Neutrophil (primary cell): Measurements from ENCODE around the gene SDHAF2.
"Not testable (repeated sequence)": the region's sequence is repeated elsewhere in the genome, so short reads cannot be mapped to it uniquely, and the experiment has no call there.

ENCODE experiments used
- H3K27ac ChIP-seq: fragments of 200-600 bp; sonication (generic); 2 replicates; pipeline ENCODE4 v1.5.1; 2016; ENCODE audit warnings: mild to moderate bottlenecking, moderate library complexity
- H3K27me3 ChIP-seq: fragments of 200-600 bp; sonication (generic); 2 replicates; pipeline ENCODE4 v1.6.0; 2016; ENCODE audit warnings: mild to moderate bottlenecking
- H3K36me3 ChIP-seq: fragments of 200-600 bp; sonication (generic); 2 replicates; pipeline ENCODE4 v1.5.1; 2017
- H3K4me1 ChIP-seq, 2 experiments: fragments of 200-600 bp in 1 of 2; sonication (generic) in 1 of 2; 1 replicate in 1 of 2; 2 replicates in 1 of 2; pipeline versions ENCODE4 v1.5.1 to v1.6.1; 2013 to 2016; ENCODE audit warnings: low read depth in 1 of 2, low read length in 1 of 2, mild to moderate bottlenecking in 1 of 2, moderate library complexity in 1 of 2; ENCODE audit not compliant: control insufficient read depth in 1 of 2, insufficient read depth in 1 of 2
- H3K4me3 ChIP-seq, 2 experiments: fragments of 200-600 bp in 1 of 2; sonication (generic) in 1 of 2; 1 replicate in 1 of 2; 2 replicates in 1 of 2; pipeline ENCODE4 v1.5.1; 2013 to 2016; ENCODE audit warnings: low read depth in 1 of 2, low read length in 1 of 2, mild to moderate bottlenecking in 1 of 2, moderate library complexity in 1 of 2
- H3K9me3 ChIP-seq: fragments of 200-600 bp; sonication (generic); 2 replicates; pipeline ENCODE4 v1.5.1; 2016
- TF ChIP-seq, protein P1 (sequence below): fragments of 200-600 bp; sonication (generic); IDR thresholded peaks from 2 replicates; pipeline ENCODE4 v1.5.1; 2016; ENCODE audit warnings: antibody characterized with exemption

Gene SDHAF2

DNA sequence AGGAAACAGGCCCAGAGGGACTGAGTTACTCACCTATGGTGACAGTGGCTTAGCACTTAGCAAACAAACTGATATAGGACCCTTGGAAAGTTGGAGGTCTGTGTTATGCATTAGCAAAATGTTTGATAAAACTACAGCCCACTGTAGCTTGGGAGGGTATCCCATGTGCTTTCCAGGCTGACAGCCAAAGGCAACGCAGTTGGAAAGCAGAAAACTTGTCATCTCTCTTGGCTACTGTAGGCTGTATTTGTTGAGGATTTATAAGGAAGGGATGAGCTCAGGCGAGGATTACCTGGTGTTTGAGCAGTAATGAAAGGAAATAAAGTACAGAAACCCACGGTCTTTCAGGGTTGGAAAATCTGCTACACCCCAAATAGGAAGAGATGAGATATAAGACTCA is 23.8 kb downstream of the SDHAF2 start:
- Histone ChIP-seq H3K4me1 (no peaks in the 10 kb centered on the region), H3K4me3 (no peak overlapping the region), H3K27ac (no peak overlapping the region), H3K27me3 (no peaks in the 10 kb centered on the region), H3K9me3 (no peaks in the 10 kb centered on the region), H3K36me3 (peaks cover 73% of the 10 kb centered on the region)
- TF ChIP-seq, protein P1, sequence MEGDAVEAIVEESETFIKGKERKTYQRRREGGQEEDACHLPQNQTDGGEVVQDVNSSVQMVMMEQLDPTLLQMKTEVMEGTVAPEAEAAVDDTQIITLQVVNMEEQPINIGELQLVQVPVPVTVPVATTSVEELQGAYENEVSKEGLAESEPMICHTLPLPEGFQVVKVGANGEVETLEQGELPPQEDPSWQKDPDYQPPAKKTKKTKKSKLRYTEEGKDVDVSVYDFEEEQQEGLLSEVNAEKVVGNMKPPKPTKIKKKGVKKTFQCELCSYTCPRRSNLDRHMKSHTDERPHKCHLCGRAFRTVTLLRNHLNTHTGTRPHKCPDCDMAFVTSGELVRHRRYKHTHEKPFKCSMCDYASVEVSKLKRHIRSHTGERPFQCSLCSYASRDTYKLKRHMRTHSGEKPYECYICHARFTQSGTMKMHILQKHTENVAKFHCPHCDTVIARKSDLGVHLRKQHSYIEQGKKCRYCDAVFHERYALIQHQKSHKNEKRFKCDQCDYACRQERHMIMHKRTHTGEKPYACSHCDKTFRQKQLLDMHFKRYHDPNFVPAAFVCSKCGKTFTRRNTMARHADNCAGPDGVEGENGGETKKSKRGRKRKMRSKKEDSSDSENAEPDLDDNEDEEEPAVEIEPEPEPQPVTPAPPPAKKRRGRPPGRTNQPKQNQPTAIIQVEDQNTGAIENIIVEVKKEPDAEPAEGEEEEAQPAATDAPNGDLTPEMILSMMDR = no peak

DNA sequence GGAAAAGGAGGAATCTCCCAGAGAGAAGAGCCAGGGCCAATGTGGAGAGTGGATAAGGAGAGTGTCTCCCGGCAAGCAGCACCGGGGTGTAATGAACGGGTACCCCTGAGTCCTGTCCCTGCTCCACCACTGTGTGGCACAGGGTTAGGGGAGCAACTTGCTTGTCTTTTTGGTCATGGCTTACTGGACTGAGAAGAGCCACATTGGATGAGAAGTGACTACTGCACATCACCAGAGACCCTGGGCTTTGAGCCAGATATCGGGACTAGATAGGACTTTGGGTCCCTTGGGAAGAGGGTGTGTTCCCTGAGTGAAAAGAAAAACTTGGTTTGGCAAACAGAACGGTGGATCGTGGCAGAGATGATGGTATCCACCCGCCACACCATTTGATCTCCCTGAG is 24.6 kb downstream of the SDHAF2 start:
- Histone ChIP-seq H3K4me1 (no peaks in the 10 kb centered on the region), H3K9me3 (no peaks in the 10 kb centered on the region), H3K27me3 (no peaks in the 10 kb centered on the region), H3K4me3 (no peak overlapping the region), H3K27ac (no peak overlapping the region), H3K36me3 (peaks cover 64% of the 10 kb centered on the region)
- TF ChIP-seq, protein P1 = no peak

DNA sequence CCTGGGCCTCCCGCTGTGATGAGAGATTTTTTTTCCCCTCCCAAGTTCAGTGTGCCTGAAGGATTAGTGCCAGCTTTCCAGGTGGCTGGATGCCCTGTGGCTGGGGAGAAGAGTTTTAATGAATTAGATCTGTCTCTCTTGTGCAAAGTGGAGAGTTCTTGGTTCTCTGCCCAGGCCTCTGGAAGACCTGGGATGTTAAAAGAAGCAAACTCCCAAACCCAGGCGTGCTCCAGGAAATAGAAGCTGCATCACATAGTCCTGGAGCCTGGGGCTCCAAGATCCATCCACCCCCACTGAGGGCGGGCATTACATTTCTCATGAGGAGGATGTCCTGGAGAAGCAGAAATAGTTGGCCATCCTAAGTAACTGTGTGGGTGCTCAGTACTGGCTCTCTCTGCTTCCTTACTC is 30.6 kb downstream of the SDHAF2 start:
- no peaks in the 10 kb centered on the region for H3K4me1 ChIP-seq
- H3K36me3 ChIP-seq = peaks cover 24% of the 10 kb centered on the region
- no peak overlapping the region for H3K4me3 ChIP-seq
- TF ChIP-seq, protein P1 = no peak
- H3K27ac ChIP-seq = no peak overlapping the region
- no peaks in the 10 kb centered on the region for H3K27me3 ChIP-seq
- no peaks in the 10 kb centered on the region for H3K9me3 ChIP-seq

DNA sequence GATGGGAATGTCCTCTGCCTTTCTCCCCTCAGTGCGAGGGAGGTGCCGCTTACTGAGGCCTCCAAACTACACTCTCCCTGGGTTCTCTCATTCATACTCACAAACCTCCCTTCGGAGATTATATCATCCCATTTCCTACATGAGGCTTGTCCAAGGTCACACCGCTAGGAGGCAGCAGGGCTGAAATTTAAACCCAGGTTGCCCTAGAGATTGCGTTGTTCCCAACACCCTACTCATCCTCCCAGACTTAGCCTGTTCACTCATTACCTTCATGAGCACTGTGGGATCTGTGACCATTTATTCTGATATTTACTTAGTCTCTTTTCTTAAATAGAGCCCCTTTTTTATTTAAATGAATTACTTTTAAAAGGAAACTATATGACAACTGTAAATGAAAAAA is 31.1 kb downstream of the SDHAF2 start:
- TF ChIP-seq, protein P1 = no peak
- peaks cover 21% of the 10 kb centered on the region for H3K36me3 ChIP-seq
- no peak overlapping the region for H3K4me3 ChIP-seq
- no peak overlapping the region for H3K27ac ChIP-seq
- no peaks in the 10 kb centered on the region for H3K9me3 ChIP-seq
- H3K4me1 ChIP-seq = no peaks in the 10 kb centered on the region
- H3K27me3 ChIP-seq = no peaks in the 10 kb centered on the region

DNA sequence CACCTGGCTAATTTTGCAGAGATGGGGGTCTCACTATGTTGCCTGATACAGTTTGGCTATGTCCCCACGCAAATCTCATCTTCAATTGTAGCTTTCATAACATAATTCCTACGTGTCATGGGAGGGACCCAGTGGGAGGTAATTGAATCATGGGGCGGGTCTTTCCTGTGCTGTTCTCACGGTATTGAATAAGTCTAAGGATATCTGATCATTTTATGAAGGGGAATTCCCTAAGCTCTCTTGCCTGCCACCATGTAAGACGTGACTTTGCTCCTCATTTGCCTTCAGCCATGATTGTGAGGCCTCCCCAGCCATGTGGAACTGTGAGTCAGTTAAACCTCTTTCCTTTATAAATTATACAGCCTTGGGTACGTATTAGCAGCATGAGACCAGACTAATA is 37.7 kb downstream of the SDHAF2 start:
- not testable (repeated sequence) for H3K9me3 ChIP-seq, H3K4me3 ChIP-seq, H3K27ac ChIP-seq, H3K27me3 ChIP-seq, H3K4me1 ChIP-seq
- H3K36me3 ChIP-seq = peaks cover 28% of the 10 kb centered on the region

DNA sequence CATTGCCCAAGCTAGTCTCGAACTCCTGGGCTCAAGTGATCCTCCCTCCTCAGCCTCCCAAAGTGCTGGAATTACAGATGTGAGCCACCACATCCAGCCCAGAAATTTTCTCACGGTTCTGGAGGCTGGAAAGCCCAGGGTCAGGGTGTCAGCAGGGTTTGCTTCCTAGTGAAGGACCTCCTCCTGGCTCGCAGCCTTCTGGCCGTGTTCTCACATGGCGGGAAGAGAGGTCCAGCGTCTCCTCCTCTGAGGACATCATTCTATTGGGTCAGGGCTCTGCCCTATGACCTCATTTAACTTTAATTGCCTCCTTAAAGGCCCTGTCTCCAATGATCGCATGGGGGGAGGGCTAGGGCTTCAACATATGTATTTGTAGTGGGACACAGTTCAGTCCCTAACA is 38.1 kb downstream of the SDHAF2 start:
- TF ChIP-seq, protein P1 = no peak
- Histone ChIP-seq H3K36me3 (peaks cover 28% of the 10 kb centered on the region), H3K27me3 (no peaks in the 10 kb centered on the region), H3K9me3 (no peaks in the 10 kb centered on the region), H3K27ac (no peak overlapping the region), H3K4me1 (no peaks in the 10 kb centered on the region), H3K4me3 (no peak overlapping the region)
